DMS114 treated with DMSO at 0.1 percent for 48 hours (cell line): ENCODE data around the gene IQGAP2.
"Not testable (repeated sequence)": the region's sequence is repeated elsewhere in the genome, so short reads cannot be mapped to it uniquely, and the experiment has no call there.

ENCODE experiments used
- DNase-seq: peaks from one replicate; lab custom pipeline; 2025; ENCODE audit not compliant: unreplicated experiment; lab: John Stamatoyannopoulos, UW

IQGAP2 gene

DNA sequence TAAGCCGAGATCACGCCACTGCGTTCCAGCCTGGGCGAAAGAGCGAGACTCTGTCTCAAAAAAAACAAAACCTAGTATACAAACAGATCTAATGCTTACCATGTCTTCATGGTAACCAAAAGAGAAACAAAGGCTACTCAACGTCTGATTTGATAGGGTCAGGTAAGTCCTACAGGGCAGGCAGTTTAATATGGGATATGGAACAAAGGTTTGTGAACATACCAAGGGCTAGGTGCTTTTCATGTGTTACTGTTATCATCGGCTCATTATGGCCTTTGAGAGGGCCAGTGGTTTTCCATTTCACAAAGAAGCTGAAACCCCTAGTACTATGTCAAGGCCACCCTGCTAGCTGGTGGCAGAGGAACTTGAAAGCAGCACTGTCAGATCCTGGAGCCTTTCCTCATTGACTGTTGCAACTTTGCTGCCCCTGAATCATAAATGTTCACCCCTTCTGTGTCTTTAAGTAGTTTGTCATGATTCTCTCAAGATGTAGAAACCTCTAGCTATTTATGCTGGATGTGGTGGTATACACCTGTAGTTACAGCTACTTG is 5.1 kb downstream of the IQGAP2 start:
- DNase-seq: no peak

DNA sequence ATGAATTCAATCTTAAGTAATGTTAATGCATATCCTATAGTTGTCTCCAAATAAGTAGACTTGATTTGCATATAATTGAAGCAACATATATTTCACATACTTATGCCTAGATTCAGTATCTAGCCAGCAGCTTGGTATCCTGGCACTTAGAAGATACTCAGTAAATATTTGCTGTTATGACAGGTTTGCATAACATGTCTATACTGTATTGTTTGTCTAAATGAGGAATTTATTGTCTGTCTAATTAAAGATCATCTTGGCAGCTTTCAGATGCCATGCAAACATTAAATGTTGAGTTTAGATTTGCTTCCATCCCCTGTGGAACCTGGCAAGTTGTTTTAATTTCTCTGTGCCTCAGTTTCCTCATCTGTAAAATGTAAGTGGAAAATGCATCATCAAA is 9.4 kb downstream of the IQGAP2 start:
- DNase-seq: no peak

DNA sequence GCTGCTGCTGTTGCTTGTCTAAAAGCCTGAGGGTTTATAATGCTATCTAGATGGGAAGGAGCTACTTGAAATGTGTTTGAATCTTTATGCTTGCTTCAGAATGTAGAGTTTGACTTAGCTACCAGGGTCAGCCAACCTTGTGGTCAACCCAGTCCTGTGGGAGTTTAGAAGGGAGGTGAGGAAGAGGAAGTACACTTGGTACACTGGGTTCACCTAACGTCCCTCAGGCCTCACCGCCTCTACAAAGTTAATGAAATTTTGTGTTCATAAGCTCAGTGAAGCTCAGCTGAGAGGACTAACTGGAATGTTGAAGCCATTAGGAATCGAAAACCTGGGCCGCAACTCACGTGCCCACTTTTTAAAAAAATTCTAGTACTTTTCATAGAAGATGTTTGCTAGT is 10.7 kb downstream of the IQGAP2 start:
- DNase-seq: no peak

DNA sequence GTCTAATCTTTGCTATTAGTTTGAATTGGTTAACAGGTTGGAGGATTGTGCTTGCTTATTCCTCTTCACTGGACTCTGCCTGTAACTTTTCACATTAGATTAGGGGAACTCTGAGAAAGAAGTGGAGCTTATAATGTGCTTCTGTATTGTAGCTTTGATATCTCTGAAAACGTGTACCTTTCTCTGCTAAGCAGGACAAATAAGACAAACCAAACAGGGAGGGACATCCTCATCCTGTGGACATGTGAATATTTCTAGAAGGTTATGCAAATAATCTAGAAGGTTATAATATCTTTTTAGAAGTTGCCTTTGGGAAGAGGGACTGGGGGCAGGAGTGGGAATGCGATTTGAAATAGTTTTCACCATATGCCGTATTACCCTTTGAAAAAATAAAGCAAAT is 11.7 kb downstream of the IQGAP2 start:
- DNase-seq: no peak

DNA sequence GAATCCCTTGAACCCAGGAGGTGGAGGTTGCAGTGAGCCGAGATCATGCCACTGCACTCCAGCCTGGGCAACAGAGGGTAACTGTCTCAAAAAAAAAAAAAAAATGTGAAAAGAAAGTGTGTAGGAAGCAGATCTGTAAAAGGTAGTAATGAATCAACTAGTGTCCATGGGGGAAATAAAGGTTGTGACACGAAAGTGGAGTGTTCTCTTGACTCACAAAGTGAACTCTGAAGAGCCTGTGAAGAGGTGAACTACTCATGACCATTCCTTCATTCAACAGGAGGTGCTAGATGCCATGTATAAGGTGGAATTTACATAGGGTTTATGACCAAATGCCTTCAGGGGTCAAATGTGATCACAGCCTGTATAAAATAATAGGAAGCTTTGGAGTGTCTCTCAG is 12.8 kb downstream of the IQGAP2 start:
- DNase-seq: no peak

- DNase-seq: no peak
Observed at GRCh38 chr5:76419597-76420298, 16.7 kb downstream of the IQGAP2 start.

GRCh38 chr5:76422227-76422626 is 19.1 kb downstream of the IQGAP2 start:
- no peak for DNase-seq

DNA sequence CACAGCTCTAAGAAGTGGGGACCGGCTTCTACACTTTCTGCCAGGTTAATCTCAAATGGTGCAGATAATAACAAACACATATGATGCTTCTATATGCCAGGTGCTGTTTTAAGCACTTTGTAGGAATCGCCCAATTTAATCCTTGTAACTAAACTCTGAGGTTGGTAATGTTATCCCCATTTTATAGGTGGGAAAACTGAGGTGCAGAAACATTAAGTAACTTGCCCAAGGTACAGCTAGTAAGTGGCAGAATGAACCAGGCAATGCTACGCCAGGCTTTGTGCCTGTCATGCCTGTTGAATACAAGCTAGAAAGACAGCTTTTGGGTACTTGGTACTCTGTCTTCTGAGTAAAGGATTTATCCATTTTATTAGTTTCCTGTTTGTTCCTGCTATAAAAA is 19.7 kb downstream of the IQGAP2 start:
- DNase-seq: no peak

- DNase-seq: no peak
Observed at GRCh38 chr5:76425146-76425545, 22.1 kb downstream of the IQGAP2 start.

- DNase-seq: no peak
Observed at GRCh38 chr5:76425928-76426804, 23.1 kb downstream of the IQGAP2 start.

GRCh38 chr5:76427206-76428140 is 24.4 kb downstream of the IQGAP2 start:
- no peak for DNase-seq

DNA sequence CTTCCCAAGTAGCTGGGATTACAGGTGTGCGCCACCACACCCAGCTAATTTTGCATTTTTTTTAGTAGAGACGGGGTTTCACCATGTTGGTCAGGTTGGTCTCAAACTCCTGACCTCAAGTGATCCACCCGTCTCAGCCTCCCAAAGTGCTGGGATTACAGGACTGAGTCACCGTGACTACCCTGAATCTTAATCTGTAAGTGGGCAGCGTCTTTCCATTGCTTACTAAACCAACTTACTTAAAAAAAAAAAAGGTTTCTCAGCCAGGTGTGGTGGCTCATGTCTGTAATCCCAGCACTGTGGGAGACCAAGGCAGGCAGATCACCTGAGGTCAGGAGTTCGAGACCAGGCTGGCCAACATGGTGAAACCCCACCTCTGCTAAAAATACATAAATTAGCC is 25.5 kb downstream of the IQGAP2 start:
- DNase-seq: not testable (repeated sequence)

- no peak for DNase-seq
Observed at GRCh38 chr5:76433261-76433660, 30.2 kb downstream of the IQGAP2 start.

DNA sequence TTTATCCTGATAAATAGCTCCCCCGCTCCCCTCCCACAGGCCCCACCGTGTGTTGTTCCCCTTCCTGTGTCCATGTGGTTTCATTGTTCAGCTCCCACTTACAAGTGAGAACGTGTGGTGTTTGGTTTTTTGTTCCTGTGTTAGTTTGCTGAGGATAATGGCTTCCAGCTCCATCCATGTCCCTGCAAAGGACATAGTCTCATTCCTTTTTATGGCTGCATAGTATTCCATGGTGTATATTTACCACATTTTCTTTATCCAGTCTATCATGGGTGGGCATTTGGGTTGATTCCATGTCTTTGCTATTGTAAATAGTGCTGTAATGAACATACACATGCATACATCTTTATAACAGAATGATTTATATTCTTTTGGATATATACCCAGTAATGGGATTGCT is 34.4 kb downstream of the IQGAP2 start:
- not testable (repeated sequence) for DNase-seq

- no peak for DNase-seq
Observed at GRCh38 chr5:76438025-76438424, 34.9 kb downstream of the IQGAP2 start.

DNA sequence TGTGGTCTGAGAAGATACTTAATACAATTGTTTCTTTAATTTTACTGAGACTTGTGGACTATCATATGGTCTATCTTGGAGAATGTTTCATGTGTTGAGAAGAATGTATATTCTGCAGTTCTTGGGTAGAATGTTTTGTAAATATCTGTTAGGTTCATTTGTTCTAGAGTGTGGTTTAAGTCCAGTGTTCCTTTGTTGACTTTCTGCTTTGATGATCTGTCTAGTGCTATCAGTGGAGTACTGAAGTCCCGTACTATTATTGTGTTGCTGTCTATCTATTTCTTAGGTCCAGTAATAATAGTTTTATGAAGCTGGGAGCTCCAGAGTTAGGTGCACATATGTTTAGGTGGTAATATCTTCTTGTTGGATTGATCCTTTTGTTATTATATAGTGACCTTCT is 36.1 kb downstream of the IQGAP2 start:
- DNase-seq: no peak

DNA sequence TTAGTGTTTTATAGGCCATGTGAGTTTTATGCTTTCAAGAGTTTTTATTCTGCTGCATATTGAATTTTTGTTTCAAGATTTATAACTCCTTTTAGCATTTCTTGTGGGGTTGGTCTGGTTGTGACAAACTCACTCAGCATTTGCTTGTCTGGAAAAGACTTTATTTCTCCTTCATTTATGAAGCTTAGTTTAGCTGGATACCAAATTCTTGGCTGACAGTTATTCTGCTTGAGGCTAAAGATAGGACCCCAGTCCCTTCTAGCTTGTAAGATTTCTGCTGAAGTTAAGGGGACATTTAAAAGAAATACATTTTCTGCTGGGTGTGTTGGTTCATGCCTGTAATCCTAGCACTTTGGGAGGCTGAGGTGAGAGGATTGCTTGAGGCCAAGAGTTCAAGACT is 36.8 kb downstream of the IQGAP2 start:
- DNase-seq: no peak

GRCh38 chr5:76441101-76441500 is 38.0 kb downstream of the IQGAP2 start:
- no peak for DNase-seq

GRCh38 chr5:76441890-76442673 is 39.0 kb downstream of the IQGAP2 start:
- no peak for DNase-seq

- no peak for DNase-seq
Observed at GRCh38 chr5:76443066-76443800, 40.1 kb downstream of the IQGAP2 start.
